HEK293 (cell line): ENCODE data around the gene SAMD3.
"Not testable (repeated sequence)": the region's sequence is repeated elsewhere in the genome, so short reads cannot be mapped to it uniquely, and the experiment has no call there.

Experiments used
- CTCF ChIP-seq: fragments of 450-650 bp; formaldehyde crosslinking; IDR thresholded peaks from 2 replicates; pipeline ENCODE4 v1.5.1; 2016; ENCODE audit warnings: missing biosample characterization, missing genetic modification characterization
- ZNF580 ChIP-seq: fragments of 450-650 bp; formaldehyde crosslinking; IDR thresholded peaks from 2 replicates; pipeline ENCODE4 v1.5.1; 2016; ENCODE audit warnings: missing biosample characterization, missing genetic modification characterization
- ZSCAN4 ChIP-seq: fragments of 450-650 bp; formaldehyde crosslinking; IDR thresholded peaks from 2 replicates; pipeline ENCODE4 v1.5.1; 2017; ENCODE audit warnings: missing biosample characterization, missing genetic modification characterization

GRCh38 chr6:130261558-130261957 is 38.8 kb upstream of the SAMD3 start:
- TF ChIP-seq ZNF580 (tag by site-specific recombination); ZSCAN4 (tag by site-specific recombination); CTCF: not testable (repeated sequence)
